ENCODE results near the gene ELOB.

Gene ELOB

DNA sequence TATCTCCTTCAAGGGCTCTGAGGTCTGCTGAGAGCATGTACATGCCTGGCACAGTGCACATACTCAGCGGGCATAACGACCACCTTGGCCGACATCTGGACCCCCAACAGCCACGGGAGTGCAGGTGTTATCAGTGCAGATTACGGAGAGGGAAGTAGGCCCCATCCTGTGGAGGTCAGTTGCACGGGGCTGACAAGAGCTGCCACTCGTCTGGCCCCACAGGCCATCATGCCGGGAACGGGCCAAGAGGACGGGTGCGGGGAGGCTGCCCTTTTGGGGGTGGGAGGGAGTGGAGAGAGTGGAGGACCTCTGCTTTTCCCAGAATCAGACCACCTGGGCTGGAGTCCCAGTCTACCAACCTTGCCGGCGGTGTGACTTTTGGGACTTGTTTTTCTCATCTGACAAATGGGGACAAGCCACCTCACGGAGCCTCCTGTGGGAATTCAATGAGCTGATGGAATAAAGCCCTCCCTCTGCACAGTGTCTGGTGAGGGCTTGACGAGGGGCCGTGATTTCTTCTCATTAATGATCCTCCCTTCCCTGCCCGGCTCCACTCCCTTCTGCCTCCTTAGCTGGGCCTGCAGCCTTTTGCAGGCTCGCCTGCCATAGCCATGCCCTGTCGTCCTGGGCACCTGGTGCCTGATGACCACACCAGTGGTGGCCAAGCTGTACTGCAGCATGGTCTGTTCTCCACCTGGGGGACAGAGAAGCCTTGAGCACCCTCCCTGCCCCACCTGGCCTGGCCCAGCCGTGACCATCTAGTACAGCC, 5.7 kb upstream of the ELOB start:
- no peak for DNase-seq

GRCh38 chr16:2779978-2780898, 3.2 kb upstream of the ELOB start:
- no peak for DNase-seq

- no peak for DNase-seq
Observed at GRCh38 chr16:2779151-2779920, 2.3 kb upstream of the ELOB start.

GRCh38 chr16:2778630-2778958, 1.5 kb upstream of the ELOB start:
- DNase-seq, result no peak

- DNase-seq, result peak; percentile 24 to 52 (median 40)
Observed at GRCh38 chr16:2777903-2778629, 986 bp upstream of the ELOB start.

GRCh38 chr16:2776500-2777139, 460 bp downstream of the ELOB start:
- peak; percentile 38 to 75 (median 54) for DNase-seq

DNA sequence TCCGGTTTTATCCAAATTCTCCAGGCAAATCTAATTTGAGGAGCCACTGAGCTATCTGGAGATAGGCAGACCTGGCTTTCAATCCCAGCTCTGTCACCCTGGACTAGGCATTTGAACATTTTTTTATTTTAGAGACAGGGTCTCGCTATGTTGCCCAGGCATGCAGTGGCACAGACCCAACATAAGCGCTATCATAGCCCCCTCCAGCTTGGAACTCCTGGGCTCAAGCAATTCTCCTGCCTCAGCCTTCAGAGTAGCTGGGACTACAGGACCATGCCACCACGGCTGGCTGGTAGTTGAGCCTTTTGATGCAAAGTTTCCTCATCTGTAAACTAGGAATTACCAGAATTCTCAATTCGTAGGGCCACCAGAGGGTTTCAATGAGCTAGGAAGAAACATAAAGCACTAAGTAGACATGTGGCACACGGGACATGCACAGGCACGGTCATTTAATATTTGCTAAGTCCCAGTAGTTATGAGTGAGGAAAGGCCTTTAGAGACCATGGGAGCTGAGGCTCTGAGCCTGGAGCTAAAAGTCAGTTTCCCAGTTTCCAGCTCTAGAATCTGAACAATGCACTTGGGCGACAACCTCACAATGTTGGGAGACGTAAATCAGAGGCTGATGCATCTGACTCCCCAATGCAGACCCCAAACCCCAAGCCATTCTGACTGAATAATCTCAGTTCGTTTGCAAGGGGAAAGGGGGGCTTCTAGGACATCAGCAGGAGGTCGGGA, 1.1 kb downstream of the ELOB start:
- no peak for DNase-seq

GRCh38 chr16:2775131-2775716, 1.9 kb downstream of the ELOB start:
- DNase-seq, result peak in 3 of 4 experiments; percentile 44 to 53 (median 48)

- DNase-seq, result no peak
Observed at GRCh38 chr16:2774161-2774891, 2.8 kb downstream of the ELOB start.

GRCh38 chr16:2773188-2773968, 3.7 kb downstream of the ELOB start:
- no peak for DNase-seq

DNA sequence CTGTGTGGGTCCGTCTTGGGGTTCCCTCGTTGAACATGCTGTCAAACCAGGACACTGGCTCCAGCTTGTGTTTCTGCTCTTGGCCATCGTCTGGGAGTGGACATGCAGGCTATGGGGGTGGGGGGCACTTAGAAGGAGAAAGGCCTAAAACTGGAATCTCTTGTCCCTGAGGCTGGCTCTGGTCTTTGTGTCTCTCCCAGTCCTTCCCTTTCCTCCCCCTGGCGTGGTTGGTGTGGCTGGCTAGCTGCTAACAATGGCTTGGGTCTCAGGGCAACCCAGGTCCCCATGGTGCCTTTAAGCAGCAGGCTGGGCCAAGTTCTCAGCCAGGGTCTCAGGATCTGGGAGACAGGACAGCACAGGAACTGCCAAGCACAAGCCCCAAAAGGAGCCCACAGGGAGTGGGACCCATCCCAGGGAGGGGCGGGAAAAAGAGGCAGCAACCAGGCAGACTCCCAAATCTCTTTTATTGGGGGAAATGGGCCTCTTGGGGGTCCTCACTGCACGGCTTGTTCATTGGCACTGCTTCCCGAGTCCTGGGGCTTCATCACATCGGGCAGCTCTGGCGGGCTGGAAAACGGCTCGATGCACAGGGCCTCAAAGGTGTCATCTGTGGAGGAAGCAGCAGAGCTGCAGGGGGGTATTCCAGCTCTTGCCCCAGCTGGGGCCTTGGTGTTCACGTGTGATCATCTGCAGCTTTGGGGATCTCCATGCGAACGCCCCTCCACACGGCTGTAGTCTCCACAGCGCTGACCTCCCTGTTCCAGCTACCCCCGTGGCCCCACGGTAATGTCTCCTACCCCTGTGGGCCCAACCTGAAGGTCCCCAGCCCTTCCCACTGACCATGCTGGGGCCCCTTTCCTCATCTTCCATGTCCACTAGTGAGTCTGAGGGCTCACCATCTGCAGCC, 5.3 kb downstream of the ELOB start:
- DNase-seq, result no peak

GRCh38 chr16:2770057-2770951, 6.8 kb downstream of the ELOB start:
- no peak for DNase-seq

GRCh38 chr16:2769675-2770056, 7.4 kb downstream of the ELOB start:
- no peak for DNase-seq

- DNase-seq, result no peak
Observed at GRCh38 chr16:2769100-2769529, 8.0 kb downstream of the ELOB start.

GRCh38 chr16:2768403-2769089, 8.5 kb downstream of the ELOB start:
- DNase-seq, result no peak

DNA sequence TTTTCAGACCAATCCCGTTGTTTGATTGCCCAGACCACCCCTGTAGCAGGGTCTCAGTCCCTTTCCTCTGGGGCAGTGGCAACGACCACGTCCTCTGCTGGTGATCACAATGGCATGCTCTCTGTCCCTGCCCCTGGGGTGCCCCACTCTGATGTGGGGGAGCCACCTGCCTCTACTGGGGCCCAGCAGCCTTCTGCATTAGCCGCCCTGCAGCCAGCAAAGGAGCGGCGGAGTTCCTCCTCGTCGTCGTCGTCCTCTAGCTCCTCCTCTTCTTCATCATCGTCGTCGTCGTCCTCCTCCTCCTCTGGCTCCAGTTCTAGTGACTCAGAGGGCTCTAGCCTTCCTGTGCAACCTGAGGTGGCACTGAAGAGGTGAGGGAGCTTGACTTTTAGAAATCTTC, 9.2 kb downstream of the ELOB start:
- no peak for DNase-seq

All from suppressor macrophage (primary cell).